ENCODE measurements around the gene TUBB.

DNA sequence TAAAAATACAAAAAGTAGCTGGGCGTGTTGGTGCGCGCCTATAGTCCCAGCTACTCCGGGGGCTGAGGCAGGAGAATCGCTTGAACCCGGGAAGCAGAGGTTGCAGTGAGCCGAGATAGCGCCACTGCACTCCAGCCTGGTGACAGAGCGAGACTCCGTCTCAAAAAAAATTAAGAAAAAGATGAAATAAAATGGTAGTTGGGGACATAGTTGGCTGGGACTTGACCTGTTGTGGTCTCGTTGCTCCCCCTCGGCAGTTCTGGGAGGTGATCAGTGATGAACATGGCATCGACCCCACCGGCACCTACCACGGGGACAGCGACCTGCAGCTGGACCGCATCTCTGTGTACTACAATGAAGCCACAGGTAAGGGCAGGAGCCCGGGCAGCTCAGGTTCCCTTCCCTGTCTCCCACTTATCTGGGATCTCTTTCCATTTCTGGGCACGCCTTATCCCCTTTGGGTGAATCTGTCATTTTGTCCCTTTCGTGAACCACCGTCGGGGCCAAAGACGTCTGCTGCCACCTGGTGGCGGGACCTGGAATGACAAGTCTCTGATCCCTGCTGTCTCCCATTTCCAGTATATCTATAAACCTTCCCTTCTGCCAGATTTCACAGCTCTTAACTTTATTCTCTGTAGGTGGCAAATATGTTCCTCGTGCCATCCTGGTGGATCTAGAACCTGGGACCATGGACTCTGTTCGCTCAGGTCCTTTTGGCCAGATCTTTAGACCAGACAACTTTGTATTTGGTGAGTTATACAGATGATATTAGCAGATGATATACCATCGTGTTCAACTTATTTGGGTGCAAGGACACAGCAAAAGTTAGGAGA is 2.3 kb downstream of the TUBB start:
- TF ChIP-seq, protein P1, sequence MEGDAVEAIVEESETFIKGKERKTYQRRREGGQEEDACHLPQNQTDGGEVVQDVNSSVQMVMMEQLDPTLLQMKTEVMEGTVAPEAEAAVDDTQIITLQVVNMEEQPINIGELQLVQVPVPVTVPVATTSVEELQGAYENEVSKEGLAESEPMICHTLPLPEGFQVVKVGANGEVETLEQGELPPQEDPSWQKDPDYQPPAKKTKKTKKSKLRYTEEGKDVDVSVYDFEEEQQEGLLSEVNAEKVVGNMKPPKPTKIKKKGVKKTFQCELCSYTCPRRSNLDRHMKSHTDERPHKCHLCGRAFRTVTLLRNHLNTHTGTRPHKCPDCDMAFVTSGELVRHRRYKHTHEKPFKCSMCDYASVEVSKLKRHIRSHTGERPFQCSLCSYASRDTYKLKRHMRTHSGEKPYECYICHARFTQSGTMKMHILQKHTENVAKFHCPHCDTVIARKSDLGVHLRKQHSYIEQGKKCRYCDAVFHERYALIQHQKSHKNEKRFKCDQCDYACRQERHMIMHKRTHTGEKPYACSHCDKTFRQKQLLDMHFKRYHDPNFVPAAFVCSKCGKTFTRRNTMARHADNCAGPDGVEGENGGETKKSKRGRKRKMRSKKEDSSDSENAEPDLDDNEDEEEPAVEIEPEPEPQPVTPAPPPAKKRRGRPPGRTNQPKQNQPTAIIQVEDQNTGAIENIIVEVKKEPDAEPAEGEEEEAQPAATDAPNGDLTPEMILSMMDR (IDR thresholded peaks at IDR 0.05), result peak; percentile 98 to 99 (median 99)
- TF ChIP-seq POLR2A (IDR thresholded peaks at IDR 0.05), result peak in 1 of 2 donors; percentile 24
